ENCODE data around the gene RCCD1.

DNA sequence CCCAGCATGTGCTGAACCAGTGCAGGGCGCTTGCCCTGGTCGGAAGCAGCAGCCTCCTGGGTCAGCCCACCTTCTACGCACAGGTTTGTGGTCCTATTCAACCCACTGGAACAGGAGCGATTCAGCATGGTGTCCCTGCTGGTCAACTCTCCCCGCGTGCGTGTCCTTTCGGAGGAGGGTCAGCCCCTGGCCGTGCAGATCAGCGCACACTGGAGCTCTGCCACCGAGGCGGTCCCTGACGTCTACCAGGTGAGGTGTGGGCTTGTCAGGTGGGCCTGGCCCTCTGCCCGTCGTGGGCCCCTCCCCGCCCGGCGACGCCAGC is 43.4 kb upstream of the RCCD1 start:
- TF ChIP-seq ZNF571 (tag by site-specific recombination; IDR thresholded peaks at IDR 0.05) (no peak), CTCF (tag by site-specific recombination; IDR thresholded peaks at IDR 0.05) (no peak), PRDM6 (tag by site-specific recombination; IDR thresholded peaks at IDR 0.05) (no peak), ZNF366 (tag by site-specific recombination; conservative IDR thresholded peaks at IDR 0.05) (no peak)
- TF ChIP-seq, protein P1, sequence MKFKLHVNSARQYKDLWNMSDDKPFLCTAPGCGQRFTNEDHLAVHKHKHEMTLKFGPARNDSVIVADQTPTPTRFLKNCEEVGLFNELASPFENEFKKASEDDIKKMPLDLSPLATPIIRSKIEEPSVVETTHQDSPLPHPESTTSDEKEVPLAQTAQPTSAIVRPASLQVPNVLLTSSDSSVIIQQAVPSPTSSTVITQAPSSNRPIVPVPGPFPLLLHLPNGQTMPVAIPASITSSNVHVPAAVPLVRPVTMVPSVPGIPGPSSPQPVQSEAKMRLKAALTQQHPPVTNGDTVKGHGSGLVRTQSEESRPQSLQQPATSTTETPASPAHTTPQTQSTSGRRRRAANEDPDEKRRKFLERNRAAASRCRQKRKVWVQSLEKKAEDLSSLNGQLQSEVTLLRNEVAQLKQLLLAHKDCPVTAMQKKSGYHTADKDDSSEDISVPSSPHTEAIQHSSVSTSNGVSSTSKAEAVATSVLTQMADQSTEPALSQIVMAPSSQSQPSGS (tag by site-specific recombination; IDR thresholded peaks at IDR 0.05; ENCODE audit: low read depth), result no peak
- TF ChIP-seq, protein P2, sequence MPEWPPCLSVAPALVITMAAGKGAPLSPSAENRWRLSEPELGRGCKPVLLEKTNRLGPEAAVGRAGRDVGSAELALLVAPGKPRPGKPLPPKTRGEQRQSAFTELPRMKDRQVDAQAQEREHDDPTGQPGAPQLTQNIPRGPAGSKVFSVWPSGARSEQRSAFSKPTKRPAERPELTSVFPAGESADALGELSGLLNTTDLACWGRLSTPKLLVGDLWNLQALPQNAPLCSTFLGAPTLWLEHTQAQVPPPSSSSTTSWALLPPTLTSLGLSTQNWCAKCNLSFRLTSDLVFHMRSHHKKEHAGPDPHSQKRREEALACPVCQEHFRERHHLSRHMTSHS (tag by site-specific recombination; IDR thresholded peaks at IDR 0.05), result no peak
- TF ChIP-seq, protein P3, sequence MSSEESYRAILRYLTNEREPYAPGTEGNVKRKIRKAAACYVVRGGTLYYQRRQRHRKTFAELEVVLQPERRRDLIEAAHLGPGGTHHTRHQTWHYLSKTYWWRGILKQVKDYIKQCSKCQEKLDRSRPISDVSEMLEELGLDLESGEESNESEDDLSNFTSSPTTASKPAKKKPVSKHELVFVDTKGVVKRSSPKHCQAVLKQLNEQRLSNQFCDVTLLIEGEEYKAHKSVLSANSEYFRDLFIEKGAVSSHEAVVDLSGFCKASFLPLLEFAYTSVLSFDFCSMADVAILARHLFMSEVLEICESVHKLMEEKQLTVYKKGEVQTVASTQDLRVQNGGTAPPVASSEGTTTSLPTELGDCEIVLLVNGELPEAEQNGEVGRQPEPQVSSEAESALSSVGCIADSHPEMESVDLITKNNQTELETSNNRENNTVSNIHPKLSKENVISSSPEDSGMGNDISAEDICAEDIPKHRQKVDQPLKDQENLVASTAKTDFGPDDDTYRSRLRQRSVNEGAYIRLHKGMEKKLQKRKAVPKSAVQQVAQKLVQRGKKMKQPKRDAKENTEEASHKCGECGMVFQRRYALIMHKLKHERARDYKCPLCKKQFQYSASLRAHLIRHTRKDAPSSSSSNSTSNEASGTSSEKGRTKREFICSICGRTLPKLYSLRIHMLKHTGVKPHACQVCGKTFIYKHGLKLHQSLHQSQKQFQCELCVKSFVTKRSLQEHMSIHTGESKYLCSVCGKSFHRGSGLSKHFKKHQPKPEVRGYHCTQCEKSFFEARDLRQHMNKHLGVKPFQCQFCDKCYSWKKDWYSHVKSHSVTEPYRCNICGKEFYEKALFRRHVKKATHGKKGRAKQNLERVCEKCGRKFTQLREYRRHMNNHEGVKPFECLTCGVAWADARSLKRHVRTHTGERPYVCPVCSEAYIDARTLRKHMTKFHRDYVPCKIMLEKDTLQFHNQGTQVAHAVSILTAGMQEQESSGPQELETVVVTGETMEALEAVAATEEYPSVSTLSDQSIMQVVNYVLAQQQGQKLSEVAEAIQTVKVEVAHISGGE (tag by site-specific recombination; conservative IDR thresholded peaks at IDR 0.05; ENCODE audit: low read depth), result no peak

Measured in HEK293 (cell line).